GM21529 (cell line): ENCODE results near the gene ARNT2.
"Not testable (repeated sequence)": the region's sequence is repeated elsewhere in the genome, so short reads cannot be mapped to it uniquely, and the experiment has no call there.

Experiments
- ATAC-seq: cut with Tn5 transposase; IDR thresholded peaks from one replicate; pipeline ENCODE4 v1.9.1; 2021; ENCODE audit not compliant: unreplicated experiment

ARNT2 gene

DNA sequence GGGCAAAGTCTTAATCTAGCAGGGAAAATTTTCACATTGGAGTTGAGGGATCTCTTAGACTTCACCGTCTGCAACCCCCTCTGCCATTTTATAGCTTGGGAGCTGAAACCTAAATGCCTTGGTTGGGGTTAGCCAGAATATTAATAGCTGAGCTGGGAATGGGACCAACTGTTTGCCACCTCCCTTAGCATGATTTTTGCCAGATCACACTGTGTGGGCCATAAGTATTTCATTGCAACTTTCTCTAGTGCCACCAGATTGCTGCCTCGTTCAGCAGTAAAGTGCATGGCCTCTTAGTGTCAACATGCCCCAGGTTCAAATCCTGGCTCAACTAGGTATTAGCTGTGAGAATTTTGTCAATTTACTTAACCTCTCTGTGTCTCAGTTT lies 235.0 kb downstream of the ARNT2 start:
- ATAC-seq, result no peak

DNA sequence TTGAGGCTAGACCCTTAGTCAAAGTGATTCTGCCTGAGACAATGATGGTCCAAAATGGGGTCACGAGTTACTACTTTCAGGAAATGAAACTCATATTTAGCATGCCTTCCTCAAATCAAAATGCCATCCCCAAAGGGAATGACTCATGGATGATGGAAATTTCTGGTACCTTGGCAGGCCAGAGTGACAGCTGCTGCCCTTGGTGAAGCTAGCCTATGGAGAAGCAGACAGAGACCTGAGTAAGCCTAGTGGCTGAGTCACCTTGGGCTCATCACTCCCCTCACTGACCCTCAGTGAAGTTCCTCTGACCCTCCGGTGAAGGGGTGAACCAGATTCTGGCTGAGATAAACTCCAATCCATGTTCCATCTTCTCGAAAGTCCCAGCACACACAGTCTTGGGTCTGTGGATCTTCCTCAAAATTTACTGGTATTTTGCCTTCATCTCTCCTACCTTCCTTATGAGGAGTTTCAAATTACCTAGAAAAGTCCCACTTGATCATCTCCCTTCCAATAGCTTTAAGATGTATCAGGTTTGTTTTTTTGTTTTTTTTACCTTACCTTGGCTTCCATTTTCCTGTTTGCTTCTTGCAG lies 236.4 kb downstream of the ARNT2 start:
- no peak for ATAC-seq

GRCh38 chr15:80641384-80641783 lies 237.2 kb downstream of the ARNT2 start:
- ATAC-seq, result no peak

GRCh38 chr15:80643431-80643951 lies 239.3 kb downstream of the ARNT2 start:
- no peak for ATAC-seq

DNA sequence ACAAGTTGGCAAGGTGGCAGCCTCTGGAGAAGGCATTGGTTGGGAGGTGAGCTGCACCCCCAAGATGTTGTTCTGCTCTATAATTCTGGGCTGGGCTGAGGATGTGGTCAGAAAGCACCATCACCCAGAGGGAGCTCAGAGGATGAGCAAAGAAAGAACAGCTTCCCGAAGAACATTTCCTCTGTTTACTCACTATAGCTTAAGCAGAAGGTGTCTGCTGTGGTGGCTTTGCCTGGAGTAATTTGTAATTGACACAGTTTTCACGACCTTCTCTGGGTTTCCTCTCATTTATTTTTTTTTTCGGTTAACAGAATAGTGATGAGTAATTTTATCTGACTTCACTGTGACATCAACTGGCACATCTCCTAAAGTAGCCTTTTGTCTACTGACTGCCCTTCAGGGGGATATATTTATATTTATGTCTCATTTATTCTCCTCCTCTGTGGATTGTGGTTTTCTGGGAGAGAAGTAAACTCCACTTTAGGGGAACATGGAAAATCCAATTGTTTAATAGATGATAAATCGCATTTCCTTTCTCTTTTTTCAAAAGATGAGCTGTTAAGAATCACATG lies 241.4 kb downstream of the ARNT2 start:
- no peak for ATAC-seq

DNA sequence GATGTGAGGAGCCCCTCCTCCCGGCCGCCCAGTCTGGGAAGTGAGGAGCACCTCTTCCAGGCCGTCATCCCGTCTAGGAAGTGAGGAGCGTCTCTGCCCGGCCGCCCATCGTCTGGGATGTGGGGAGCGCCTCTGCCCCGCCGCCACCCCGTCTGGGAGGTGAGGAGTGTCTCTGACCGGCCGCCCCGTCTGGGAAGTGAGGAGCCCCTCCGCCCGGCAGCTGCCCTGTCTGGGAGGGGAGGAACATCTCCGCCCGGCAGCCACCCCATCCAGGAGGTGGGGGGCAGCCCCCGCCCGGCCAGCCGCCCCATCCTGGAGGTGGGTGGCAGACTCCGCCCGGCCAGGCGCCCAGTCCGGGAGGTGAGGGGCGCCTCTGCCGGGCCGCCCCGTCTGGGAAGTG lies 243.2 kb downstream of the ARNT2 start:
- not testable (repeated sequence) for ATAC-seq
